ENCODE measurements around the gene GMCL2. TPM values are rescaled to one million over a fixed set of nuclear protein-coding genes. Genes with fewer than 3 reads are reported as not detected.

The GMCL2 gene
- total and polyA plus RNA-seq, 11 donors, result not detected

GRCh38 chr5:178221282-178221681 is 34.1 kb upstream of the GMCL2 start:
- TF ChIP-seq POLR2A (IDR thresholded peaks at IDR 0.05), result no peak
- TF ChIP-seq CTCF (IDR thresholded peaks at IDR 0.05), result no peak
- ATAC-seq (no peak), DNase-seq (no peak)
- peak overlapping the region in 1 of 12 donors; percentile 27 for H3K27ac ChIP-seq
- 72 to 77% (median 75%) methylated on average over 3 of the region's 3 CpGs for WGBS, 4 donors
- H3K4me1 ChIP-seq, result peaks cover 0 to 25% (median 0%) of the 10 kb centered on the region in 12 donors
- peaks cover 0 to 89% (median 53%) of the 10 kb centered on the region in 9 donors for H3K36me3 ChIP-seq
- no peaks in the 10 kb centered on the region for H3K9me3 ChIP-seq
- no peaks in the 10 kb centered on the region for H3K27me3 ChIP-seq
- no peak overlapping the region for H3K4me3 ChIP-seq
- intact Hi-C loops (cut with DNase I), result no loop called here

- TF ChIP-seq CTCF (IDR thresholded peaks at IDR 0.05) (no peak), POLR2A (IDR thresholded peaks at IDR 0.05) (no peak)
- Histone ChIP-seq H3K4me3 (no peak overlapping the region), H3K9me3 (no peaks in the 10 kb centered on the region), H3K36me3 (peaks cover 0 to 93% (median 66%) of the 10 kb centered on the region in 9 donors), H3K27ac (no peak overlapping the region), H3K27me3 (no peaks in the 10 kb centered on the region), H3K4me1 (peaks cover 0 to 42% (median 0%) of the 10 kb centered on the region in 12 donors)
- ATAC-seq, result no peak
- intact Hi-C loops (cut with DNase I), result no loop called here
- 72 to 87% (median 83%) methylated on average over 3 of the region's 3 CpGs for WGBS, 4 donors
- no peak for DNase-seq
These were observed 31.7 kb upstream of the GMCL2 start for GRCh38 chr5:178218827-178219226.

- no peak for TF ChIP-seq CTCF (IDR thresholded peaks at IDR 0.05)
- Histone ChIP-seq H3K27me3 (no peaks in the 10 kb centered on the region), H3K36me3 (peaks cover 0 to 96% (median 71%) of the 10 kb centered on the region in 9 donors), H3K27ac (no peak overlapping the region), H3K9me3 (no peaks in the 10 kb centered on the region), H3K4me1 (peaks cover 0 to 47% (median 0%) of the 10 kb centered on the region in 12 donors), H3K4me3 (no peak overlapping the region)
- WGBS, 4 donors, result 78 to 93% (median 83%) methylated on average over 5 of the region's 5 CpGs
- intact Hi-C loops (cut with DNase I), result no loop called here
- DNase-seq (no peak), ATAC-seq (no peak)
These were observed 31.1 kb upstream of the GMCL2 start for GRCh38 chr5:178218237-178218776.

- Histone ChIP-seq H3K36me3 (peaks cover 0 to 100% (median 80%) of the 10 kb centered on the region in 9 donors), H3K4me1 (peaks cover 0 to 48% (median 2%) of the 10 kb centered on the region in 12 donors)
- DNase-seq, result peak in 1 of 5 donors; percentile 2
These were observed 29.6 kb upstream of the GMCL2 start for GRCh38 chr5:178216779-178217178.

More at GRCh38 chr5:178216779-178217178, 29.6 kb upstream of the GMCL2 start:
- ATAC-seq, result no peak
- Histone ChIP-seq H3K4me3 (no peak overlapping the region), H3K9me3 (no peaks in the 10 kb centered on the region), H3K27me3 (no peaks in the 10 kb centered on the region), H3K27ac (no peak overlapping the region)
- TF ChIP-seq POLR2A (IDR thresholded peaks at IDR 0.05) (no peak), CTCF (IDR thresholded peaks at IDR 0.05) (no peak)
- WGBS, 4 donors, result 89 to 98% (median 94%) methylated on average over 3 of the region's 3 CpGs
- intact Hi-C loops (cut with DNase I), result no loop called here
